A549 (cell line): ENCODE measurements around the gene KCNJ10. TPM values are rescaled to one million over a fixed set of nuclear protein-coding genes. Genes with fewer than 3 reads are reported as not detected.

Experiments
- ATAC-seq, 2 experiments: fragments of 200-7000 bp in 1 of 2; fragments of >200 bp in 1 of 2; cut with Nextera tagmentation in 1 of 2; cut with Tn5 transposase in 1 of 2; 3 replicates each; pipeline versions ENCODE4 v1.8.0 to v1.9.1; 2018 to 2020; ENCODE audit warnings: mild to moderate bottlenecking in 1 of 2, moderate library complexity in 1 of 2
- CTCF ChIA-PET: fragments of 300-600 bp; sonication (Branson Sonifier 250); formaldehyde crosslinking; extraction: SDS; loops from one replicate; lab custom pipeline; 2021; ENCODE audit warnings: antibody characterized with exemption, inconsistent platforms; lab: Yijun Ruan, JAX
- POLR2A ChIA-PET: fragments of 350-600 bp; formaldehyde crosslinking; extraction: SDS; loops from one replicate; lab custom pipeline; 2021; ENCODE audit warnings: antibody characterized with exemption, inconsistent platforms; lab: Yijun Ruan, JAX
- DNase-seq, 2 experiments: peaks; one replicate each; pipeline versions ENCODE4 v3.0.0 to v3.0.0-alpha.2; 2011 to 2016; ENCODE audit warnings: low read depth in 1 of 2, low spot score in 1 of 2
- FAIRE-seq: peaks from 2 replicates; lab custom pipeline; 2011; peaks lifted over from hg19 to GRCh38; lab: Jason Lieb, UNC
- H3K27ac ChIP-seq, 2 experiments: fragments of >200 bp; sonication (Bioruptor Twin); formaldehyde crosslinking; 3 replicates each; pipeline ENCODE4 v1.5.1; 2016 to 2017
- H3K4me1 ChIP-seq: fragments of >200 bp; sonication (Bioruptor Twin); formaldehyde crosslinking; 3 replicates; pipeline ENCODE4 v1.6.1; 2016
- H3K4me2 ChIP-seq: fragments of >200 bp; sonication (Bioruptor Twin); formaldehyde crosslinking; 3 replicates; pipeline ENCODE4 v1.6.1; 2016
- H3K4me3 ChIP-seq: fragments of >200 bp; sonication (Bioruptor Twin); formaldehyde crosslinking; 3 replicates; pipeline ENCODE4 v1.5.1; 2016
- H3K9me3 ChIP-seq: fragments of >200 bp; sonication (Bioruptor Twin); formaldehyde crosslinking; 3 replicates; pipeline ENCODE4 v1.6.1; 2016
- CBX2 ChIP-seq: fragments of 200-600 bp; sonication (generic); IDR thresholded peaks from 2 replicates; pipeline ENCODE4 v1.6.1; 2016; ENCODE audit warnings: low read depth, mild to moderate bottlenecking, borderline replicate concordance
- CHD2 ChIP-seq: fragments of 150-350 bp; IDR thresholded peaks from 2 replicates; pipeline ENCODE4 v1.6.1; 2014; ENCODE audit warnings: low read length; ENCODE audit not compliant: partially characterized antibody
- EHF ChIP-seq: fragments of 250-450 bp; sonication (Bioruptor Pico); IDR thresholded peaks from 2 replicates; pipeline ENCODE4 v1.5.0; 2020; ENCODE audit warnings: mild to moderate bottlenecking
- ELK1 ChIP-seq: fragments of 150-350 bp; IDR thresholded peaks from 2 replicates; pipeline ENCODE4 v1.6.1; 2014; ENCODE audit warnings: low read depth, mild to moderate bottlenecking, low read length
- FOSL2 ChIP-seq, 2 experiments: fragments of 450-650 bp in 1 of 2; fragments of >200 bp in 1 of 2; sonication (Bioruptor Twin) in 1 of 2; formaldehyde crosslinking; IDR thresholded peaks; 2 replicates each; pipeline versions ENCODE4 v1.5.0 to v1.6.1; 2016 to 2020; ENCODE audit warnings: mild to moderate bottlenecking in 1 of 2, moderate library complexity in 1 of 2
- FOXS1 ChIP-seq: fragments of 250-450 bp; sonication (Bioruptor Pico); IDR thresholded peaks from 2 replicates; pipeline ENCODE4 v1.5.0; 2020; ENCODE audit warnings: mild to moderate bottlenecking, moderate library complexity
- HDAC2 ChIP-seq: fragments of 200-600 bp; sonication (generic); IDR thresholded peaks from 2 replicates; pipeline ENCODE4 v1.6.1; 2016
- HES2 ChIP-seq: fragments of >200 bp; sonication (Bioruptor Twin); formaldehyde crosslinking; IDR thresholded peaks from 2 replicates; pipeline ENCODE4 v1.6.1; 2016
- HOXA7 ChIP-seq: fragments of 250-450 bp; sonication (Bioruptor Pico); IDR thresholded peaks from 2 replicates; pipeline ENCODE4 v1.5.0; 2020; ENCODE audit warnings: mild to moderate bottlenecking, moderate library complexity
- HOXB5 ChIP-seq: fragments of 250-450 bp; sonication (Bioruptor Pico); IDR thresholded peaks from 2 replicates; pipeline ENCODE4 v1.5.0; 2020; ENCODE audit warnings: mild to moderate bottlenecking, moderate library complexity
- MAFK ChIP-seq: fragments of 450-650 bp; IDR thresholded peaks from 2 replicates; pipeline ENCODE4 v1.6.1; 2014; ENCODE audit not compliant: partially characterized antibody
- NFE2L2 ChIP-seq: fragments of 150-350 bp; conservative IDR thresholded peaks from 2 replicates; pipeline ENCODE4 v1.6.1; 2014; ENCODE audit warnings: low read length
- NPAS2 ChIP-seq: fragments of 250-450 bp; sonication (Bioruptor Pico); IDR thresholded peaks from 2 replicates; pipeline ENCODE4 v1.8.0; 2022; ENCODE audit warnings: mild to moderate bottlenecking, moderate library complexity, borderline replicate concordance
- RFX5 ChIP-seq: fragments of 450-650 bp; IDR thresholded peaks from 2 replicates; pipeline ENCODE4 v1.7.1; 2014; ENCODE audit warnings: antibody characterized with exemption, mild to moderate bottlenecking, moderate library complexity
- SMC3 ChIP-seq: fragments of >200 bp; sonication (Bioruptor Twin); formaldehyde crosslinking; IDR thresholded peaks from 3 replicates; pipeline ENCODE4 v1.6.1; 2018; ENCODE audit warnings: inconsistent platforms
- TFCP2L1 ChIP-seq: fragments of 250-450 bp; sonication (Bioruptor Pico); IDR thresholded peaks from 2 replicates; pipeline ENCODE4 v1.5.0; 2021; ENCODE audit warnings: mild to moderate bottlenecking
- TP53 ChIP-seq: fragments of 250-450 bp; sonication (Bioruptor Pico); IDR thresholded peaks from 2 replicates; pipeline ENCODE4 v1.5.0; 2021; ENCODE audit warnings: mild to moderate bottlenecking, moderate library complexity
- ZFP36 ChIP-seq: fragments of 450-650 bp; IDR thresholded peaks from 2 replicates; pipeline ENCODE4 v1.6.1; 2014; ENCODE audit warnings: borderline replicate concordance; ENCODE audit not compliant: partially characterized antibody
- ZSCAN20 ChIP-seq: fragments of 250-450 bp; sonication (Bioruptor Pico); IDR thresholded peaks from 2 replicates; pipeline ENCODE4 v1.8.0; 2022; ENCODE audit warnings: mild to moderate bottlenecking, moderate library complexity
- WGBS: methylation state at CpG from one replicate; pipeline ENCODE4 v1.1.6; 2017; ENCODE audit errors: missing lambda C conversion rate; 5-methylcytosine and 5-hydroxymethylcytosine counted together
- polyA plus RNA-seq, 4 experiments: library from polyadenylated mRNA; depleted of rRNA in 3 of 4; stranded (reverse); fragments of >200 nt; fragmentation: RNase III in 1 of 4; extraction: RNeasy Plus Mini Kit Qiagen cat#74134 plus additional on column Dnase treatment in 1 of 4; gene quantifications; 2 replicates in 3 of 4; 3 replicates in 1 of 4; pipeline ENCODE4 v1.2.3, GENCODE V29; 2011 to 2017
- TF ChIP-seq, protein P1 (sequence below): IDR thresholded peaks from 2 replicates; pipeline ENCODE4 v1.6.1; 2012; ENCODE audit warnings: low read depth, borderline replicate concordance
- TF ChIP-seq, protein P2 (sequence below): IDR thresholded peaks from 2 replicates; pipeline ENCODE4 v1.6.1; 2012

Gene KCNJ10
- polyA plus RNA-seq, 2 of the 4 experiments (the other 2 are of a cell fraction), result 0.05 TPM; not detected in 1

DNA sequence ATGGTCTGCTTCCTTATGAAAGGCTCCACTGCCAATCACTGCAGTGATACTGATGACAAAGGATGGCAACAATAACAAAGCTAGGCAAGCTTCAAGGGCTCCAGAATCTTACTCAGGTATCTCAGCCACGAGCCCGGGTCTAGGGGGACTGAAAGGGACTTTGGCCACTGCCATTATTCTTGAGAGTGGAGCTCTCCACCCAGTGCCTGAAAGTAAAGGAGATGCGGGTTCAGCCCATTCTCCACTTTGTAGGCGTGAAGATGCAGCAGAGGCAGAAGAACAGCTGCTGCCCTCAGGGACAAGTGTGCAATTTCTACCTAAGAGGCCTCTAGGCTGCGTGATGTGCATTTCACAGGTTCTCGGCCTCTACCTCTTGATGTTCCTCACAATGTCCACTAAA lies 84.5 kb downstream of the KCNJ10 start:
- FAIRE-seq (no peak), DNase-seq (no peak), ATAC-seq (no peak)
- no peak overlapping the region for H3K4me2 ChIP-seq
- no peak overlapping the region for H3K27ac ChIP-seq
- no peaks in the 10 kb centered on the region for H3K4me1 ChIP-seq
- H3K4me3 ChIP-seq, result no peak overlapping the region
- ChIA-PET CTCF (interaction anchor here (1.8 to 4.4 kb wide), 2 partner anchors 18 to 21 kb away, joined by 5 to 30 read pairs; no protein-coding TSS in a partner anchor), POLR2A (no interaction called here)
- H3K9me3 ChIP-seq, result no peaks in the 10 kb centered on the region
- TF ChIP-seq, protein P1, sequence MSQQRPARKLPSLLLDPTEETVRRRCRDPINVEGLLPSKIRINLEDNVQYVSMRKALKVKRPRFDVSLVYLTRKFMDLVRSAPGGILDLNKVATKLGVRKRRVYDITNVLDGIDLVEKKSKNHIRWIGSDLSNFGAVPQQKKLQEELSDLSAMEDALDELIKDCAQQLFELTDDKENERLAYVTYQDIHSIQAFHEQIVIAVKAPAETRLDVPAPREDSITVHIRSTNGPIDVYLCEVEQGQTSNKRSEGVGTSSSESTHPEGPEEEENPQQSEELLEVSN, result no peak
- no peak for TF ChIP-seq NPAS2
- TF ChIP-seq MAFK, result no peak
- no peak for TF ChIP-seq CHD2
- no peak for TF ChIP-seq FOSL2 (IDR thresholded peaks at IDR 0.05)
- TF ChIP-seq FOSL2 (CRISPR knock-in tag; IDR thresholded peaks at IDR 0.05), result no peak
- no peak for TF ChIP-seq ELK1
- TF ChIP-seq, protein P2, sequence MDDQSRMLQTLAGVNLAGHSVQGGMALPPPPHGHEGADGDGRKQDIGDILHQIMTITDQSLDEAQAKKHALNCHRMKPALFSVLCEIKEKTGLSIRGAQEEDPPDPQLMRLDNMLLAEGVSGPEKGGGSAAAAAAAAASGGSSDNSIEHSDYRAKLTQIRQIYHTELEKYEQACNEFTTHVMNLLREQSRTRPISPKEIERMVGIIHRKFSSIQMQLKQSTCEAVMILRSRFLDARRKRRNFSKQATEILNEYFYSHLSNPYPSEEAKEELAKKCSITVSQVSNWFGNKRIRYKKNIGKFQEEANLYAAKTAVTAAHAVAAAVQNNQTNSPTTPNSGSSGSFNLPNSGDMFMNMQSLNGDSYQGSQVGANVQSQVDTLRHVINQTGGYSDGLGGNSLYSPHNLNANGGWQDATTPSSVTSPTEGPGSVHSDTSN, result no peak
- TF ChIP-seq NFE2L2, result no peak
- TF ChIP-seq SMC3, result no peak
- no peak for TF ChIP-seq FOXS1
- TF ChIP-seq HOXA7 (CRISPR knock-in tag), result no peak
- no peak for TF ChIP-seq HDAC2
- TF ChIP-seq TP53 (CRISPR knock-in tag), result no peak
- no peak for TF ChIP-seq ZSCAN20
- TF ChIP-seq TFCP2L1 (CRISPR knock-in tag), result no peak
- no peak for TF ChIP-seq HES2
- no peak for TF ChIP-seq EHF (CRISPR knock-in tag)
- WGBS, result 53% methylated on average over 6 of the region's 6 CpGs

- no peak for TF ChIP-seq HOXB5
- TF ChIP-seq EHF (CRISPR knock-in tag), result no peak
- no peak for TF ChIP-seq RFX5
- no peak for TF ChIP-seq ZSCAN20
- no peak for TF ChIP-seq CBX2
- FAIRE-seq (no peak), ATAC-seq (no peak), DNase-seq (no peak)
- Histone ChIP-seq H3K9me3 (no peaks in the 10 kb centered on the region), H3K4me1 (no peaks in the 10 kb centered on the region), H3K27ac (no peak overlapping the region), H3K4me2 (no peak overlapping the region), H3K4me3 (no peak overlapping the region)
- ChIA-PET CTCF (interaction anchor here (1.2 to 4.4 kb wide), 5 partner anchors 11 to 101 kb away, joined by 3 to 30 read pairs (median 4); no protein-coding TSS in a partner anchor), POLR2A (no interaction called here)
- WGBS, result 12% methylated on average over 5 of the region's 5 CpGs
Observed at GRCh38 chr1:159983681-159984080, 86.3 kb downstream of the KCNJ10 start.

- Histone ChIP-seq H3K27ac (no peak overlapping the region), H3K4me3 (no peak overlapping the region), H3K4me1 (no peaks in the 10 kb centered on the region), H3K9me3 (no peaks in the 10 kb centered on the region), H3K4me2 (no peak overlapping the region)
- DNase-seq, result no peak
- 53% methylated on average over 5 of the region's 6 CpGs for WGBS
- ATAC-seq, result no peak
- FAIRE-seq, result no peak
- CTCF ChIA-PET, result interaction anchor here (0.9 to 4.4 kb wide), 3 partner anchors 12 to 46 kb away, joined by 3 to 30 read pairs (median 5); no protein-coding TSS in a partner anchor
- no peak for TF ChIP-seq ZFP36
- POLR2A ChIA-PET, result no interaction called here
Observed at GRCh38 chr1:159982280-159982679, 87.7 kb downstream of the KCNJ10 start.
